GM18858 (cell line): ENCODE data around the gene TLK1.

Experiments
- ATAC-seq: cut with Tn5 transposase; IDR thresholded peaks from one replicate; pipeline ENCODE4 v1.9.1; 2021; ENCODE audit not compliant: unreplicated experiment

Gene TLK1

DNA sequence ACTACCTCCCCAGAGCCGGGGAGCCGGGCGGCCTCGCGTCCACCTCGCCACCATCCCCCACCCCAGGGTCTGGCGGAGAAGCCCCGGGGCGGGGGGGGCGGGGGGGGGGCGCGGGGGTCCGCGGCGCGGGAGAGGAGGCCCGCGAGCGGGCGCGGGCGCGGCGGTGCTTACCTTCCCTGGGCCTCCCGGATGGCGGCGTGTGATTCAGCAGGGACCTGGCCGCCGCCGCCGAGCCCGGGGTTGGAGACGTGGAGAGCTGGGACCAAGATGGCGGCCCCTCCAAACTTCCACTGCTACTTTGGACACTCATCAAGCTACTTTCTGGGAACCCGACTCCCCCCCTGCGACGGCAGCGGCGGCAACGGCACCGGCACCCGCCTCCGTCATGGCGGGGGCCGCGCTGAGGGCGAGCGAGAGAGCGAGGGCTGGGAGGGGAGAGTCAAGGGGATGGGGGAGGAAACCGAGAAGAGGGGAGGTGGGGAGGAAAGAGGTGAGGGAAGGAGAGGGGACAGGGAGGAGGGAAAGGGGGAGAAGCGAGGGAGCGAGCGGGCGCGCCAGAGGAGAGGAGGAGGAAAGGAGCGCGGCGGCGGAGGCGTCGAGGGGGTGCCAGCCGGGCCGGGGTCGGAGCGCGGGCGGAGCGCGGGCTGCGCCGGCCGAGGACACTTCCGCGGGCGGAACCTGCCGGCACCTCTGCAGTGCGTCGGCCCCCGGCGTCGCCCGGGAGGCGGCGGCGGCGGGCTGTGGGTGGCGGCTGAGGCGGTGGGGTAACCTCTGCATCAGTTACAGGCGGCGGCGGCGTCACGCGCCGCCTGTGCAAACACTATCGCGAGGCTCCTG is at the start of gene TLK1:
Gene TLK1, minus strand, starts transcription at position 775 of the 837 bp plus-strand sequence. Its CDS starts 465 bp downstream, at position 310.
- ATAC-seq: peak; percentile 40

DNA sequence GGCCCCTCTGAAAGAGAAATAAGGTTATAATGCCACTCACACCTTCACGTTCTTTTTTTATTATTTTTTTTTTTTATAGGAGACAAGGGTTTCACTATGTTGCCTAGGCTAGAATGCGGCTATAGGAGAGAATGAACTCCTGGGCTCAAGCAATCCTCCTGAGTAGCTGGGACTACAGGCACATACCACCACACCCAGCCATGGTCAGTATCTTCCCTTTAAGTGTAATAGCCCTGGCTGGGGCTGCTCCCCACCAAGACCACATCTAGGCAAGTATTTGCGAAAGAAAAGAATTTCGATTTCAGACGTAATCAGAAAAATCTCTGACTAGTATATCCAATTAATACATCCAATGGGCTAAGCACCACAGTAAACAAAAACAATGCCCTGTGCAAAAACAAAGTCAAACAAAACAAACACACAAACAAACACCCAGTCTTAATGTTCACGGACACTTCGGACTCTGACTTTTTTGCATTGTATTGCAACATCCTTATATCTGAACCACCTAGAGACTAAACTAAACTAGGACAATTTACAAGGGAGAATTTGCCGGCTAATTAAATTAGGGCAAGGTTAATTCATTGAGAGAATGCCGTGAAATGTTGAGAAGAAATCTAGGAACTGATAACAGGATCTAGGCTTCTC is 49.6 kb upstream of the TLK1 start:
- ATAC-seq: no peak

DNA sequence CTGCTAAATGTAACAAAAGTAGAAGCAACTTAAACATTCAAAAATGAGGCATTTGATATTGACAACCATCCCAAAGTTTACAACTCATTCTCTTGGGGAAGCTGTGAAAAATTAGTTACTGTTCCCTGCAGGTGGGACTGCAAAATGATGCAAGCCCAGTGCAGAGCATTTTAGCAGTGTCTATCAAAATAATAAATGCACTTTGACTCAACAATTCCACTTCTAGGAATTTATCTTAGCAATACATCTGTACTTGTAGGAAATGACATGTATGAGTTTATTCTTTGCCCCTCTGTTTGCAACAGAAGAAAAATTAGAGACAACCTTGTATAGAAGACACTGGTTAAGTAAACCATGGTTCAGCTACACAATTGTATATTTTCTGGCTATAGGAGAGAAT is 48.0 kb upstream of the TLK1 start:
- ATAC-seq: no peak

DNA sequence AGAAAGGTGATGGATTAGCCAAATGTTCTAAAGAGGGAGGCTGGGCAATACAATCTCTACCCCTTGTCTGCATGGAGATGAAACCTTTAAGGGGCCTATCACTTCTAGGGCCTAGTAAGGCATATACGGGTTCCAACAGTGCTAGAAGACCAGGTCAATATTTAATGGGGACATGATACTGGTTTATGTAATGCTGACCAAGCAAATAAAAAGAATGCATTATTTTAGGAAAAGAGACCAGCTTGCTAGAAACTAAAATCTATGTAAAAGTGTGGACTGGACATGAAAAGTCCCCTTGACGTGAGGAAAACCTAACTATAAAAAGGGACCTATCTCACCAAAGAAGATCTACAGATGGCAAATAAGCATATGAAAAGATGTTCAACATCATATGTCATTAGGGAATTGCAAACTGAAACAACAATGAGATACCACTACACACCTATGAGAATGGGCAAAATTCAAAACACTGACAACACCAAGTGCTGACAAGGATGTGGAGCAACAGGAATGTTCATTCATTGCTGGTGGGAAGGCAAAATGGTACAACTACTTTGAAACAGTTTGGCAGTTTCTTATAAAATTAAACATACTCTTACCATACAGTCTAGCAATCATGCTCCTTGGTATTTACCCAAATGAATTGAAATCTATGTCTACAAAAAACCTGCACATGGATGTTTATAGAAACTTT is 45.9 kb upstream of the TLK1 start:
- ATAC-seq: no peak

DNA sequence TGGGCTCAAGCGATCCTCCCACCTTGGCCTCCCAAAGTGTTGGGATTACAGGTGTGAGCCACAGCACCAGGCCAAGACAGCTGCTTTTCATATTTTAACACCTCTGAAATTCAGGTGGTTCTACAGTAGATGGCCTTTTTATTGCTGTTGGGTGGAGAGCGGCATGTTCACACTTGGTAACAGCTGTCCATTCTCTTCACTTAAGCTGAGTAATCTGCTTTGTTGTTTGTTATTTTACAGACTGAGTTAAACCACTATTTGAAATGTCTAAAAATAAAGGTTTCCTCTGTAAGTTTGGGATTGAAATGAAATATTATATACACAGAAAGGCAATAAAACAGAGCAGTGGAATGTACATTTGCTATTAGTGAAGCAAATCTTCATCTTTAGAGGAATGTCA is 44.9 kb upstream of the TLK1 start:
- no peak for ATAC-seq

DNA sequence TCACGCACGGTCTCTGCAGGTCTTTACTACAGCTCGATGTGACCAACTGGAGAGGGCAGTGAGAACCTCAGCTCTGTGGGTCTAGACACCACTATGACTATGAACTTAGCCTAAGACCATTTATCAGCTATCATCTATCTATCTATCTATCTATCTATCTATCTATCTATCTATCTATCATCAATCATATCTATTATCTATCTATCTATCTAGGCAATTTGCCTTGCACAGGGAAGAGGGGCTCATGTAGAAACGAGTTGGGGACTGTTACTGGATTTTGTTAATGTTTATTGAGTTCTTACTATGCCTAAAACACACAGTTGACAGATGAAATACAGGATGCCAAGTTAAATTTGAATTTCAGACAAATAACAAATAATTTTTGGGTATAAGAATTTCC is 41.1 kb upstream of the TLK1 start:
- ATAC-seq: no peak

DNA sequence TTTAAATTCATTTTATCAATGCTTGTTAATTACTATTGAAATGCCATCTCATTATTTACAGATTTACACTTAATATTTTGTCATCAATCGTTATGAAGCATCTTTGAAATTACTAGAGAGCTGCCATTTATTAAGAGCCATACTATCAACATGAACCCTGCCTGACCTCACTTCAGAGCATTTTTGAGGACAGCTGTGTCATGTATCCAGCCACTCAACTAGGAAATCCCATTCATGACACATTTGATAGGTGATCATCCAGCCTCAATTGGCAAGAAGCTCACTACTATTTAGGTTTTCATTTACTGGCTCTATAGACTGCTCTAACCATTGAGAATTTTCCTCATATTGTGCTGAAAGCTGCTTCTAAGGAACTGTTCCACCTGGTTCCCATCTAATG is 40.6 kb upstream of the TLK1 start:
- ATAC-seq: no peak

DNA sequence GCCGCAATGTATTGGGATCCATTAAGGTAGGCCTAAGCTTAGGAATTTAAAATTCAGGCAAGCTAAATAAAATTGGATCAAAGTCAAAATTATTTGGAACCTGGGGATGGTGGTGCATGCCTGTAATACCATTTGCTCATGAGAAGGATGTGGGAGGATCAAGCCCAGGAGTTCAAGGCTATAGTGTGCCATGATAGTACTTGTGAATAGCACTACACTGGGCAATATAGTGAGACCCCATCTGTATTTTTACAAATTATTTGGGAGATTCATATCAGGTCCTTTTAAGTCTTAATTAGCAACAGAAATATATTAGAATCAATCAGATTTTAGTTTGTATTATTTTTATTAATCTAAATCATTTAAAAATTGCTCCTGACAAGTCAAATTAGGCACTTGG is 39.8 kb upstream of the TLK1 start:
- ATAC-seq: no peak

DNA sequence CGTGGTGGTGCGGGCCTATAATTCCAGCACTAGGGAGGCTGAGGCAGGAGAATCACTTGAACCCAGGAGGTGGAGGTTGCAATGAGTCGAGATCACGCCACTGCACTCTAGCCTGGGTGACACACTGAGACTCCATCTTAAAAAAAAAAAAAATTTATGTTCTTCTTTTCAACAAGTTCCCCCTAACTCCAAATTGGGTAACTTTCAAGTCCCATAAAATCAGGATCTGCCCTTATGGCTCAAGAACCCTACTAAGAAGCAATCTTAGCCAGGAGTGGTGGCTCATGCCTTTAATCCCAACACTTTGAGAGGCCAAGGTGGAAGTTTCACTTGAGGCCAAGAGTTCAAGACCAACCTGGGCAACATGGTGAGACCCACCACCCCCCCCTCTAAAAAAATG is 30.3 kb upstream of the TLK1 start:
- no peak for ATAC-seq

DNA sequence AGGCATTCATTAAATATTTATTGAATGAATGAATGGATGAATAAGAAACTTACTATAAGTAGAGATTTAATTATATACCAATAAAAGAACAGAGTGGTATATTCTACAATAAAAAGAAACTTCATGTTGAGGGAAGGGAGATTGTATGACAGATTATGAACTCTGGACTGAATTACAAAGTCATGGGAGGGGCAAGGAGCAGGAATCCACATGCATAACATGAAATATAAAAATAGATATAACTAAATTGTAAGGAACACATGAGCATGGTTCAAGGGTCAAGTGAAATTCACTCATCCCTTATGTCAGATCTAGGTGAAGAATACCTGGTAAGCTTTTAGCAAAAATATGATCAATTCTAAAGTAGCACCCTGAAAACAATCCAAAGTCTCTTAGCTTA is 27.1 kb upstream of the TLK1 start:
- no peak for ATAC-seq

DNA sequence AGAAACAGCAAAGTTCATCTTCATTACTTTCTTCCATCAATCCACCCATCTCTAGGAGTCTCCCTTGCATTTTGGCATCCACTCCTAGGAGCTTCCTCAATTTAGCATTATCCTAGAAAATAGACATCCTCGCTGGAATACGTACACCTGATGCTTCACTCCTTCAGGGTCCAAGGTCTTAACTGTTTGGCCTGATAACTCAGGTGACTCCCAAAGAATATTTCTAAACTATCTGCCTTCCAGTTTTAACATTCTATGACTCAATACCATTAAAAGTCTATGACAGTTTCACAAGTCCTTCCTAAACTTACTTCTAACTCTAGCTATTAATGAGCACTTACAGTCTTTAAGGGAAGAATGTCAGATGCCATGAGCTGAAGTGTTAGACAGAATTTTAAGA is 26.5 kb upstream of the TLK1 start:
- ATAC-seq: no peak

DNA sequence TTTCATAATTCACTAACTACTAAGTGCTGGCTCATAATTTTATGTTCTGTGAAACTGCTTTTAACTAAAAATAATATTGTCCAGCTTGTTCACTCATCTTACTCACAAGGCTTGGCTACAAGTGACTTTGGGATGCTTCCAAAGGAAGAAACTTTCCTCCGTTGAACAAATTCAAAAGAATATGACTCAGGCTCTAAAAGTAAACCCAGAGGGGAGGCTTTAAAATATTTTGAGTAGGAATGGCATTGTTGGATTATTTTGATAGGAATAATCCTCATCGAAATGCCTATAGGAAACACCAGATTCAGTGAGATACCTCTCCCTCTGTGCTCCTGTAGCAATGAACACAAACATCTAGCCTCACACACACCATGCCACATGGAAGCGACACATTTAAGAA is 25.2 kb upstream of the TLK1 start:
- no peak for ATAC-seq

DNA sequence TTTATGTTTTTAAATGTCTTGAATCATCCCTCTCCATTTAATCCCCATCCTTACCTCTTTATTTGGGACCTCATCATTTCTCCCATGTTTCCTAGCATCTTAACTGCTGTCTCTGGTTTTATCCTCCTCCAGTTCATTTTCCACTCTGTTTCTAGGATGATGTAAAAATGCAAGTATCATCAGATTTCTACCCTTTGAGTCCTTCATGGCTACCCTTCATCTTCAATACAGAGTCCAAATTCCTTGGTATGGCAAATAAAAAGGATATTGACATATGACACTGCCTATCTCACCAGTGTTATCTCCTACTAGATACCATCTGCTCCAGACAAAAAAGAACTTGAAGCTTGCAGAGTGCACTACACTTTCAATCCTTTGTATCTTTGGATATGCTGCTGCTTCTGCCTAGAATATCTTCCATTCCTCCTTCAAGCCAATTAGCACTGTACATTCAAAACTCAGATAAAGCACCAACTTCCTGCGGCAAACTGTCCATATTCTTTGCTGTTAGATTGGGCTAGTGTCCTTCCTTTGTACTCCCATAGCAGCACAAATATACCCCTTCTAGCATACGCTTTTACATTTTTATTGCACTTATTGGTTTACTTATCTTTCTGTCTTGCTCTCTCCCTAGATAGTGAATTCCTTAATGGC is 24.6 kb upstream of the TLK1 start:
- ATAC-seq: no peak

DNA sequence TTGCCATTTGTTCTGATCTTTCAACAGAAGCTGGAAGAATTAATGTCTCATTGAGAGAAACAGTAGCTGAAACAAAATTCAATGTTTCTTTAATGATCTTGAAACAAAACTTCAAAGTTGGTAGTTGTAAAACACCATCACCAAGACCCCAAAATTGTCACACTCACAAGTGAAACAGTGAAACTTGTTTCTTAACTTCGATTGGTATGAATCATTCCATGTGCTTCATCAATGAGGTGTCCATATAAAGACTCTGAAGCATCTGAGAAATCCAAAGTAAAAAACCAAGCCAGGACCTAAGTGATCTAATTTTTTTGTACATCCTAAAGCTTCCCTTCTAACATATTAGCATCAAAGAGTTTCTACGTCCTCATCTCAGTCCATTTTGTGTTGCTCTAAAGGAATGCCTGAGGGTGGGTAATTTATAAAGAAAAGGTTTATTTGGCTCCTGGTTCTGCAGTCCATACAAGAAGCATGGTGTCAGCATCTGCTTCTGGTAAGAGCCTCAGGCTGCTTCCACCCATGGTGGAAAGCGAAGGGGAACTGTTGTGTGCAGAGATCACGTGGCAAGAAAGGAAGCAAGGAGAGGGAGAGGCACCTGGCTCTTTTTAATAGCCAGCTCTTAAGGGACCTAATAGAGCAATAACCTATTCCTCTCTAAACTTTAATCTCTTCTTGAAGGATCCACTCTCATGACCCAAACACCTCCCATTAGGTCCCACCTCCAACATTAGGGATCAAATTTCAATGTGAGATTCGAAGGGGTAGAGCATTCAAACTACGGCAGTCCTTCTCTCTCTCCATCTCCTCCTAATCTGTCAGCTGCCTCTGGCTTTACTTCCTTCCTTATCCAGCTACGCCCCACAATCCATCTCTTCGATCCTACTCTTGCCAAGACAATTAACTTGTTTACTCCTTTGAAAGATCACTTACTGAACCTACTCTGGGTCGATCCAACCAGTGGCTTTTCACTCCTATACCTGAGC is 20.7 kb upstream of the TLK1 start:
- ATAC-seq: no peak

DNA sequence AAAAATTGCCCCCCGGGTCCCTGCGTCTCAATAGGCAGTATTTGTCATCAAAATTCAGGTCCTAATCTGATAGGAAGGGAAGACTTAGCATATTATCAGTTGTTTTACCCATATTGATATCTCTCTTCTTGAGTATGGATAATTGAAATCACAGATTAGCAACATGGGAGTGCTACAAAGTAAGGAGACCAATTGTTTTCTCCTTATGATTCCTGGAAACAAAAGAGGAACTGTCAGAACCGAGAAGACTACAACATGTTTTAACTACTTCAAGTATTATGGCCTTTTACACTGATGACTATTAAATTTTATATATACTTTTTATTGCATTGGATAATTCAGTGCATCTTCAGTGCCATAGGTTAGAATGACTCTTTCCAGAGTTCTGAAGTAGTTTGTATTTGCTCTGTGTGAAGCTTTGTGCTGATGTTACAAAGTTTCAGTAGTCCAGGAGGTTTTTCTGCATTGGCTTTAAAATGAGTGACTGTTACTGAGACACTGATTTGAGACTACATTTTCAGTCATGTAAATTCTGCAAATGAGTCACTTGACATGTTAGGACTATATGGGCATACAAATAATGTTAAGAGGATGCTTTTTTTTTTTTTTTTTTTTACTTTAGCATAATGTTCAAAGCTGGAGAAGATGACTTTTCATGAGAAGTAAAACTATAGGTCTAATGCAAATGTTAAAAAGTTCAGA is 19.7 kb upstream of the TLK1 start:
- ATAC-seq: no peak

DNA sequence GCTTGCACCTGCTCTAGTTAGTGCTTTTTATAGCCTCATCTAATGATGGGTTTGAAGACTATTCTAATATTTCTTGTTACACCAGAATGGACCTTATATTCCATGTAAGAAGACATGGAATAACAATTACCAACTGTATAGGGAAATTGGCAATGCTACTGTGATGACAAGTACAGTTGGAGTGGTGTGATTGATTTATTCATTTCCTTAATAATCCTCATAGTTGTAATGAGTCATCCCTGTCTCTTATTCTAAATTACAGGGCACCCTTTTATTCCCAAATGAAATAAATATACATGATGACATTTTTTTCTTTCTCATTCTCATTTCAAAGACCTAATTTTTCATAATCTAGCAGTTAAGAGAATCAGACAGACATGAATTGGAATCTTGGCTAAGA is 18.3 kb upstream of the TLK1 start:
- no peak for ATAC-seq

DNA sequence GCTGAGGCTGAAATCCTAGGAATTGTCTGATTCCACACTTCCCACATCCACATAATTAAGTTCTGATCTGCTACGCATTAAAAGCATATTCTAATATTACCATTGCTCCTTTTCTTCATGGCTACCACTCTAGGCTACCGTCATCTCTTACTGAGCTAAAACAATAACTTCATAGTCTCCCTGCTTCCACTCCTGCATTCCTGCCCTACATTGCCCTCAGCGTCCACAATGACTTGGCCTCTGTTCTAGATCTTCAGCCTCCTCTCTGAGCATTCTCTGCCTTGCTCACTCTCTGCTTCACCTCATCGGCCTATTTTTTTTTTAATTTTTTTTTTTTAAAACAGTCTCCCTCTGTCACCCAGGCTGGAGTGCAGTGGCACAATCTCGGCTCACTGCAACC is 15.8 kb upstream of the TLK1 start:
- ATAC-seq: no peak

DNA sequence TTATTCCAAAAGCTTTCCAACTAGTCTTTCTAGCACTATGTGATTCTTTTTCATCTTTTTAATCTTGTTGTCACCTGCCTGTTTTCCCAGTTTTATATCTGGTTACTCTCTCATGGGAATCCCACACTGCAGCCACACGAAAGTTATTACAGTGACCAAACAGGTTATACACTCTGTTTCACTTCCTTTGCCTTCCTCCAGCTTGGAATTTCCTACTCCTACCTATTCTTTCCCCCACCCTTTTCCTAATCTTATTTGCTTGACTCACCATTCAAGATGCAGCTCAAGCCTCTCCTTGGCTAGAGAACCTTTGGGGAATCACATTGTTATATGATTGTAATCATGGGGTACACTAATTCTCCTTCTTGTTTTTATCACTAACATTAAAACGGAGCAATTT is 13.4 kb upstream of the TLK1 start:
- no peak for ATAC-seq

DNA sequence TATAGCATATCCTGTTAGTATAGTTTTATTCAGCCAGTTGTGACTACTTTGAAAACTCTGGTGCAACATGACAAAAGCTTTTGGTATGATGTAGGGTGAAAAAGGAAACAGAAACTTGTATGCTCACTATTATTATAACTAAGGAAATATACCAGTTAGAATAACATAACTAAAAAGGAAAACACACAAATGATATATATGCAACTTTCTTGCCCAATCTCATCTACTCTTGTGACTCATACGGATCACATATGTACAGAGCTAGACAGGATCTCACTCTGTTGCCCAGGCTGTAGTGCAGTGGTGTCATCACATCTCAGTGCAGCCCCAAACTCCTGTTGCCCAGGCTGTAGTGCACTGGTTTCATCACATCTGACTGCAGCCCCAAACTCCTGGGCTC is 12.4 kb upstream of the TLK1 start:
- ATAC-seq: no peak

DNA sequence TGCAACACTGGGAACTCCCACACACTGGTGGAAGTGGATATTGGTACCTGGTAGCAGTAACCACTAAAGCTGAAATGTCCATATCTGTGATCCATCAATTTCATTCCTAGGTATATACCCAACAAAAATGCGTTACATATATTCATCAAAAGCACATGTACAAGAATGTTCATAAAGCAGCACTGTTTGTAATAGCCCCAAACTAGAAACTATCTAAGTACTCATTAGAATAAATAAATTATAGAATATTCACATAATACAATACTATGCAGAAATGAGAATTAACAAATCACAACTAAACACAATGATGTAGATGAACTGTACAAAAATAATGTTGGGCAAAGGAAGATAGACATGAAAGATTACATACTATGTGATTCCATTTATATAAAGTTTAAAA is 11.1 kb upstream of the TLK1 start:
- ATAC-seq: no peak
